GM23338 (cell line): ENCODE results near the gene CELF2. TPM values are rescaled to one million over a fixed set of nuclear protein-coding genes. Genes with fewer than 3 reads are reported as not detected.

ENCODE experiments used
- CREB1 ChIP-seq: fragments of 250-450 bp; sonication (Bioruptor Pico); IDR thresholded peaks from 2 replicates; pipeline ENCODE4 v1.5.0; 2020; ENCODE audit warnings: low read depth, mild to moderate bottlenecking, moderate library complexity
- JUNB ChIP-seq: IDR thresholded peaks from one replicate; pipeline ENCODE4 v1.6.1; 2016; ENCODE audit warnings: antibody characterized with exemption; ENCODE audit not compliant: unreplicated experiment
- polyA plus RNA-seq: library from polyadenylated mRNA; unstranded; fragments of >200 nt; fragmentation: Nextera tagmentation; extraction: Ambion mirVana; gene quantifications from 2 replicates; pipeline ENCODE4 v1.2.1, GENCODE V29; 2016
- total RNA-seq: library from RNA; depleted of rRNA; stranded (reverse); fragments of >200 nt; shearing (Covaris generic); gene quantifications from 2 replicates; pipeline ENCODE4 v1.2.3, GENCODE V29; 2014
- TF ChIP-seq, protein P1 (sequence below): fragments of 250-450 bp; sonication (Bioruptor Pico); IDR thresholded peaks from 2 replicates; pipeline ENCODE4 v1.5.0; 2020; ENCODE audit warnings: mild to moderate bottlenecking, moderate library complexity
- TF ChIP-seq, protein P2 (sequence below): IDR thresholded peaks from 2 replicates; pipeline ENCODE4 v1.6.1; 2016; ENCODE audit warnings: antibody characterized with exemption
- TF ChIP-seq, protein P3 (sequence below): IDR thresholded peaks from one replicate; pipeline ENCODE4 v1.6.1; 2018; ENCODE audit warnings: antibody characterized with exemption; ENCODE audit not compliant: unreplicated experiment

Gene CELF2
- total and polyA plus RNA-seq, 2 experiments from 2014 or later, result 18.1 to 22.5 TPM

DNA sequence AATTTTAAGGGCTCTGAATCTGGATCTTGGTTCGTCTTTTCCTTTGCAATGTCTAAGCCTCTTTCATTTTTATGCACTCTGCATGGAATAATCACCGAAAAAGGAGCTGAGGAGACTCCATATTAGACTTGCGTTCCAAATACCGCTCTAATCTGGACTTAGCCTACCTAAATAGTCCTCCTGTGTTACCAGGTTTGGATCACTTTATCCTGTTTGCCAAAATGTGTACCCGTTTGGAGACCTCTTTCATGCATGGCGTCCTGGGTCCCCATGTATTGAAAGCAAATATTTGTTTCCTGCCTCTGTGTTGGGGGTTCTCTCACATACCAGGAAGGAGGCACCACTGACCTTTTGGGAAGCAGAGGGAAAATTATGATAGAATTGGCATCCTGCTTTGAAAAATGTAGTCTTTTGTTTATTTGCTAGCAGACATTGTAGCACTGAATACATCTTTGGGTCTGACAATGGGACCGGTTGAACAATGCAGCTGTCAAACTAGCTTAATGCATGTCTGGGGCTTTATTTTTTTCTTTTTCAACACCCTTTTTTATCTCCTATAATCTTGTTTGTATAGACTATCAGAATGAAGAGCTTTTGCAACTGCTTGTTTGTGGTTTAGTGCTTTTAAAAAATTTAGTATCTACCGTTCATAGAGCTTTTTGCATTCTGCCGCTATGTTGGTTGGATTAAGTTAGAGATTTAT is 11.8 kb upstream of the CELF2 start (continued):
- TF ChIP-seq, protein P1, sequence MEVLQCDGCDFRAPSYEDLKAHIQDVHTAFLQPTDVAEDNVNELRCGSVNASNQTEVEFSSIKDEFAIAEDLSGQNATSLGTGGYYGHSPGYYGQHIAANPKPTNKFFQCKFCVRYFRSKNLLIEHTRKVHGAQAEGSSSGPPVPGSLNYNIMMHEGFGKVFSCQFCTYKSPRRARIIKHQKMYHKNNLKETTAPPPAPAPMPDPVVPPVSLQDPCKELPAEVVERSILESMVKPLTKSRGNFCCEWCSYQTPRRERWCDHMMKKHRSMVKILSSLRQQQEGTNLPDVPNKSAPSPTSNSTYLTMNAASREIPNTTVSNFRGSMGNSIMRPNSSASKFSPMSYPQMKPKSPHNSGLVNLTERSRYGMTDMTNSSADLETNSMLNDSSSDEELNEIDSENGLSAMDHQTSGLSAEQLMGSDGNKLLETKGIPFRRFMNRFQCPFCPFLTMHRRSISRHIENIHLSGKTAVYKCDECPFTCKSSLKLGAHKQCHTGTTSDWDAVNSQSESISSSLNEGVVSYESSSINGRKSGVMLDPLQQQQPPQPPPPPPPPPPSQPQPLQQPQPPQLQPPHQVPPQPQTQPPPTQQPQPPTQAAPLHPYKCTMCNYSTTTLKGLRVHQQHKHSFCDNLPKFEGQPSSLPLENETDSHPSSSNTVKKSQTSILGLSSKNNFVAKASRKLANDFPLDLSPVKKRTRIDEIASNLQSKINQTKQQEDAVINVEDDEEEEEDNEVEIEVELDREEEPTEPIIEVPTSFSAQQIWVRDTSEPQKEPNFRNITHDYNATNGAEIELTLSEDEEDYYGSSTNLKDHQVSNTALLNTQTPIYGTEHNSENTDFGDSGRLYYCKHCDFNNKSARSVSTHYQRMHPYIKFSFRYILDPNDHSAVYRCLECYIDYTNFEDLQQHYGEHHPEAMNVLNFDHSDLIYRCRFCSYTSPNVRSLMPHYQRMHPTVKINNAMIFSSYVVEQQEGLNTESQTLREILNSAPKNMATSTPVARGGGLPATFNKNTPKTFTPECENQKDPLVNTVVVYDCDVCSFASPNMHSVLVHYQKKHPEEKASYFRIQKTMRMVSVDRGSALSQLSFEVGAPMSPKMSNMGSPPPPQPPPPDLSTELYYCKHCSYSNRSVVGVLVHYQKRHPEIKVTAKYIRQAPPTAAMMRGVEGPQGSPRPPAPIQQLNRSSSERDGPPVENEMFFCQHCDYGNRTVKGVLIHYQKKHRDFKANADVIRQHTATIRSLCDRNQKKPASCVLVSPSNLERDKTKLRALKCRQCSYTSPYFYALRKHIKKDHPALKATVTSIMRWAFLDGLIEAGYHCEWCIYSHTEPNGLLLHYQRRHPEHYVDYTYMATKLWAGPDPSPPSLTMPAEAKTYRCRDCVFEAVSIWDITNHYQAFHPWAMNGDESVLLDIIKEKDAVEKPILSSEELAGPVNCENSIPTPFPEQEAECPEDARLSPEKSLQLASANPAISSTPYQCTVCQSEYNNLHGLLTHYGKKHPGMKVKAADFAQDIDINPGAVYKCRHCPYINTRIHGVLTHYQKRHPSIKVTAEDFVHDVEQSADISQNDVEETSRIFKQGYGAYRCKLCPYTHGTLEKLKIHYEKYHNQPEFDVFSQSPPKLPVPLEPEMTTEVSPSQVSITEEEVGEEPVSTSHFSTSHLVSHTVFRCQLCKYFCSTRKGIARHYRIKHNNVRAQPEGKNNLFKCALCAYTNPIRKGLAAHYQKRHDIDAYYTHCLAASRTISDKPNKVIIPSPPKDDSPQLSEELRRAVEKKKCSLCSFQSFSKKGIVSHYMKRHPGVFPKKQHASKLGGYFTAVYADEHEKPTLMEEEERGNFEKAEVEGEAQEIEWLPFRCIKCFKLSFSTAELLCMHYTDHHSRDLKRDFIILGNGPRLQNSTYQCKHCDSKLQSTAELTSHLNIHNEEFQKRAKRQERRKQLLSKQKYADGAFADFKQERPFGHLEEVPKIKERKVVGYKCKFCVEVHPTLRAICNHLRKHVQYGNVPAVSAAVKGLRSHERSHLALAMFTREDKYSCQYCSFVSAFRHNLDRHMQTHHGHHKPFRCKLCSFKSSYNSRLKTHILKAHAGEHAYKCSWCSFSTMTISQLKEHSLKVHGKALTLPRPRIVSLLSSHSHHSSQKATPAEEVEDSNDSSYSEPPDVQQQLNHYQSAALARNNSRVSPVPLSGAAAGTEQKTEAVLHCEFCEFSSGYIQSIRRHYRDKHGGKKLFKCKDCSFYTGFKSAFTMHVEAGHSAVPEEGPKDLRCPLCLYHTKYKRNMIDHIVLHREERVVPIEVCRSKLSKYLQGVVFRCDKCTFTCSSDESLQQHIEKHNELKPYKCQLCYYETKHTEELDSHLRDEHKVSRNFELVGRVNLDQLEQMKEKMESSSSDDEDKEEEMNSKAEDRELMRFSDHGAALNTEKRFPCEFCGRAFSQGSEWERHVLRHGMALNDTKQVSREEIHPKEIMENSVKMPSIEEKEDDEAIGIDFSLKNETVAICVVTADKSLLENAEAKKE (CRISPR knock-in tag), result no peak
- no peak for TF ChIP-seq CREB1 (CRISPR knock-in tag)
- TF ChIP-seq, protein P2, sequence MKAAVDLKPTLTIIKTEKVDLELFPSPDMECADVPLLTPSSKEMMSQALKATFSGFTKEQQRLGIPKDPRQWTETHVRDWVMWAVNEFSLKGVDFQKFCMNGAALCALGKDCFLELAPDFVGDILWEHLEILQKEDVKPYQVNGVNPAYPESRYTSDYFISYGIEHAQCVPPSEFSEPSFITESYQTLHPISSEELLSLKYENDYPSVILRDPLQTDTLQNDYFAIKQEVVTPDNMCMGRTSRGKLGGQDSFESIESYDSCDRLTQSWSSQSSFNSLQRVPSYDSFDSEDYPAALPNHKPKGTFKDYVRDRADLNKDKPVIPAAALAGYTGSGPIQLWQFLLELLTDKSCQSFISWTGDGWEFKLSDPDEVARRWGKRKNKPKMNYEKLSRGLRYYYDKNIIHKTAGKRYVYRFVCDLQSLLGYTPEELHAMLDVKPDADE, result no peak
- TF ChIP-seq, protein P3, sequence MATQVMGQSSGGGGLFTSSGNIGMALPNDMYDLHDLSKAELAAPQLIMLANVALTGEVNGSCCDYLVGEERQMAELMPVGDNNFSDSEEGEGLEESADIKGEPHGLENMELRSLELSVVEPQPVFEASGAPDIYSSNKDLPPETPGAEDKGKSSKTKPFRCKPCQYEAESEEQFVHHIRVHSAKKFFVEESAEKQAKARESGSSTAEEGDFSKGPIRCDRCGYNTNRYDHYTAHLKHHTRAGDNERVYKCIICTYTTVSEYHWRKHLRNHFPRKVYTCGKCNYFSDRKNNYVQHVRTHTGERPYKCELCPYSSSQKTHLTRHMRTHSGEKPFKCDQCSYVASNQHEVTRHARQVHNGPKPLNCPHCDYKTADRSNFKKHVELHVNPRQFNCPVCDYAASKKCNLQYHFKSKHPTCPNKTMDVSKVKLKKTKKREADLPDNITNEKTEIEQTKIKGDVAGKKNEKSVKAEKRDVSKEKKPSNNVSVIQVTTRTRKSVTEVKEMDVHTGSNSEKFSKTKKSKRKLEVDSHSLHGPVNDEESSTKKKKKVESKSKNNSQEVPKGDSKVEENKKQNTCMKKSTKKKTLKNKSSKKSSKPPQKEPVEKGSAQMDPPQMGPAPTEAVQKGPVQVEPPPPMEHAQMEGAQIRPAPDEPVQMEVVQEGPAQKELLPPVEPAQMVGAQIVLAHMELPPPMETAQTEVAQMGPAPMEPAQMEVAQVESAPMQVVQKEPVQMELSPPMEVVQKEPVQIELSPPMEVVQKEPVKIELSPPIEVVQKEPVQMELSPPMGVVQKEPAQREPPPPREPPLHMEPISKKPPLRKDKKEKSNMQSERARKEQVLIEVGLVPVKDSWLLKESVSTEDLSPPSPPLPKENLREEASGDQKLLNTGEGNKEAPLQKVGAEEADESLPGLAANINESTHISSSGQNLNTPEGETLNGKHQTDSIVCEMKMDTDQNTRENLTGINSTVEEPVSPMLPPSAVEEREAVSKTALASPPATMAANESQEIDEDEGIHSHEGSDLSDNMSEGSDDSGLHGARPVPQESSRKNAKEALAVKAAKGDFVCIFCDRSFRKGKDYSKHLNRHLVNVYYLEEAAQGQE, result no peak
- TF ChIP-seq JUNB, result no peak
